ENCODE data around the gene SHISA5. TPM values are rescaled to one million over a fixed set of nuclear protein-coding genes. Genes with fewer than 3 reads are reported as not detected.

The SHISA5 gene
- total and polyA plus RNA-seq, 2 donors from 2014 or later, result 157 to 214 TPM

GRCh38 chr3:48423241-48423882 lies 80.6 kb downstream of the SHISA5 start:
- no peak overlapping the region for H3K27ac ChIP-seq (ENCODE audit: low read depth in 2 of 2, low read length in 2 of 2)
- H3K27me3 ChIP-seq (ENCODE audit: control insufficient read depth, insufficient read depth, low read length), result no peaks in the 10 kb centered on the region
- FAIRE-seq, result no peak
- peaks cover 0 to 61% (median 30%) of the 10 kb centered on the region in 3 donors for H3K4me1 ChIP-seq (ENCODE audit: control insufficient read depth in 2 of 3, insufficient read depth in 2 of 3, low read depth in 1 of 3, low read length in 3 of 3)
- no peak overlapping the region for H3K4me3 ChIP-seq (ENCODE audit: low read length in 3 of 3)
- DNase-seq, result no peak
- peaks cover 0 to 24% (median 11%) of the 10 kb centered on the region in 3 donors for H3K36me3 ChIP-seq (ENCODE audit: control insufficient read depth in 2 of 3, insufficient read depth in 3 of 3, low read length in 3 of 3)
- intact Hi-C loops (cut with DNase I), result no loop called here
- no peak overlapping the region for H3K9ac ChIP-seq (ENCODE audit: low read length in 3 of 3)
- H3K9me3 ChIP-seq (ENCODE audit: control insufficient read depth in 2 of 3, insufficient read depth in 1 of 3, low read length in 3 of 3), result no peaks in the 10 kb centered on the region
- no peak for TF ChIP-seq CTCF (IDR thresholded peaks at IDR 0.05; ENCODE audit: borderline replicate concordance, extremely low read depth, insufficient read depth)

GRCh38 chr3:48422681-48423080 lies 81.3 kb downstream of the SHISA5 start:
- DNase-seq, result no peak
- Histone ChIP-seq H3K9ac (ENCODE audit: low read length in 3 of 3) (no peak overlapping the region), H3K4me1 (ENCODE audit: control insufficient read depth in 2 of 3, insufficient read depth in 2 of 3, low read depth in 1 of 3, low read length in 3 of 3) (peaks cover 0 to 54% (median 29%) of the 10 kb centered on the region in 3 donors), H3K4me3 (ENCODE audit: low read length in 3 of 3) (no peak overlapping the region), H3K27me3 (ENCODE audit: control insufficient read depth, insufficient read depth, low read length) (no peaks in the 10 kb centered on the region), H3K27ac (ENCODE audit: low read depth in 2 of 2, low read length in 2 of 2) (no peak overlapping the region), H3K9me3 (ENCODE audit: control insufficient read depth in 2 of 3, insufficient read depth in 1 of 3, low read length in 3 of 3) (no peaks in the 10 kb centered on the region), H3K36me3 (ENCODE audit: control insufficient read depth in 2 of 3, insufficient read depth in 3 of 3, low read length in 3 of 3) (peaks cover 0 to 29% (median 13%) of the 10 kb centered on the region in 3 donors)
- intact Hi-C loops (cut with DNase I), result no loop called here
- no peak for FAIRE-seq
- TF ChIP-seq CTCF (IDR thresholded peaks at IDR 0.05; ENCODE audit: borderline replicate concordance, extremely low read depth, insufficient read depth), result no peak

GRCh38 chr3:48422272-48422671 lies 81.7 kb downstream of the SHISA5 start:
- Histone ChIP-seq H3K27ac (ENCODE audit: low read depth in 2 of 2, low read length in 2 of 2) (no peak overlapping the region), H3K9me3 (ENCODE audit: control insufficient read depth in 2 of 3, insufficient read depth in 1 of 3, low read length in 3 of 3) (no peaks in the 10 kb centered on the region), H3K4me3 (ENCODE audit: low read length in 3 of 3) (no peak overlapping the region), H3K9ac (ENCODE audit: low read length in 3 of 3) (no peak overlapping the region), H3K4me1 (ENCODE audit: control insufficient read depth in 2 of 3, insufficient read depth in 2 of 3, low read depth in 1 of 3, low read length in 3 of 3) (peaks cover 0 to 50% (median 25%) of the 10 kb centered on the region in 3 donors), H3K36me3 (ENCODE audit: control insufficient read depth in 2 of 3, insufficient read depth in 3 of 3, low read length in 3 of 3) (peaks cover 0 to 33% (median 14%) of the 10 kb centered on the region in 3 donors), H3K27me3 (ENCODE audit: control insufficient read depth, insufficient read depth, low read length) (no peaks in the 10 kb centered on the region)
- FAIRE-seq (no peak), DNase-seq (no peak)
- intact Hi-C loops (cut with DNase I), result no loop called here
- no peak for TF ChIP-seq CTCF (IDR thresholded peaks at IDR 0.05; ENCODE audit: borderline replicate concordance, extremely low read depth, insufficient read depth)
